Upper lobe of left lung (tissue), 4 donors: ENCODE data around the gene AP3D1.
A peak's percentile ranks its signal among the peaks of the same experiment; 100 is the strongest.

ENCODE experiments used
- CTCF ChIP-seq, 6 experiments: fragments of 450-650 bp in 4 of 6; fragments of 200-600 bp in 2 of 6; sonication (generic) in 2 of 6; IDR thresholded peaks; one replicate each; pipeline ENCODE4 v1.5.1; 2016 to 2019; ENCODE audit warnings: antibody characterized with exemption in 6 of 6
- EP300 ChIP-seq, 4 donors: sonication (generic); formaldehyde crosslinking; IDR thresholded peaks; one replicate each; pipeline ENCODE4 v1.5.1; 2017; ENCODE audit warnings: antibody characterized with exemption in 4 of 4, control low read depth in 2 of 4
- POLR2A ChIP-seq, 4 donors: fragments of 450-650 bp; IDR thresholded peaks; one replicate each; pipeline ENCODE4 v1.5.1; 2016 to 2017; ENCODE audit warnings: antibody characterized with exemption in 4 of 4, mild to moderate bottlenecking in 2 of 4
- POLR2AphosphoS5 ChIP-seq, 2 donors: sonication (generic); formaldehyde crosslinking; IDR thresholded peaks; one replicate each; pipeline ENCODE4 v1.5.1; 2017; ENCODE audit warnings: antibody characterized with exemption in 2 of 2

- TF ChIP-seq POLR2A (IDR thresholded peaks at IDR 0.05) (no peak), POLR2AphosphoS5 (IDR thresholded peaks at IDR 0.05) (no peak), CTCF (IDR thresholded peaks at IDR 0.05) (peak in 1 of 6 experiments; percentile 15), EP300 (IDR thresholded peaks at IDR 0.05) (no peak)
Observed at GRCh38 chr19:2171349-2172145, 20.2 kb upstream of the AP3D1 start.
